GM12891 (cell line): ENCODE data around the gene THOC5.

Experiments used
- POLR2A ChIP-seq: IDR thresholded peaks from 2 replicates; pipeline ENCODE4 v1.6.1; 2011; ENCODE audit warnings: low read depth, low read length, control low read depth
- POLR2AphosphoS5 ChIP-seq: IDR thresholded peaks from 2 replicates; pipeline ENCODE4 v1.6.1; 2011; ENCODE audit warnings: low read depth, low read length, control low read depth
- POU2F2 ChIP-seq: IDR thresholded peaks from 2 replicates; pipeline ENCODE4 v1.6.1; 2011; ENCODE audit warnings: low read depth, mild to moderate bottlenecking, control low read depth, low read length, moderate library complexity
- TAF1 ChIP-seq: IDR thresholded peaks from 2 replicates; pipeline ENCODE4 v1.6.1; 2011; ENCODE audit warnings: low read depth, low read length, control low read depth

DNA sequence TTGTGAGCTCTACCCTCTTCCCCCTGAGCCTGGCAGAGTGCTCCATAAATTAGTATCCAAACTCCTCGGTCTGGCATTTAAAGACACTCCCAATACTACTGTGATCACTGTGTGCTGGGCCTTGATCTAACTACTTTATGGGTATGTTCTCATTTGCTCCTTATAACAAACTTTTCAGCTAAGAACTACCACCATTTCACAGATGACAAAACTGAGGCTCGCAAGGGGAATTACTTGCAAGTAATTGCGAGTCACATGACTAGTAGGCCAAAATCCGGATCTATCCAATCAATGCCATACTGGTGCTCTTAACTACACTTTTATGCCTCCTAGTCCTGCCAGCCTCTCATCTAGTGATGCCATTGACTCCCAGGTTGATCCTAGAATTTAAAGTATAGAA lies 3.6 kb downstream of the THOC5 start:
- TF ChIP-seq POLR2AphosphoS5 (no peak), POLR2A (no peak), TAF1 (no peak), POU2F2 (no peak)
